ENCODE measurements around the gene ALG10B. TPM values are rescaled to one million over a fixed set of nuclear protein-coding genes. Genes with fewer than 3 reads are reported as not detected.
"Not testable (repeated sequence)": the region's sequence is repeated elsewhere in the genome, so short reads cannot be mapped to it uniquely, and the experiment has no call there.

The ALG10B gene
- total RNA-seq, 1 experiment from 2014 or later, result 1.5 TPM

GRCh38 chr12:38342444-38342843, 25.9 kb downstream of the ALG10B start:
- no peak for DNase-seq (ENCODE audit: low read depth in 1 of 2, low spot score in 2 of 2)
- H3K4me1 ChIP-seq (replicated peaks), result no peaks in the 10 kb centered on the region
- no peaks in the 10 kb centered on the region for H3K9me3 ChIP-seq (replicated peaks)
- H3K36me3 ChIP-seq, result no peaks in the 10 kb centered on the region
- no peaks in the 10 kb centered on the region for H3K27me3 ChIP-seq (replicated peaks)
- H3K27ac ChIP-seq, result no peak overlapping the region
- H3K4me3 ChIP-seq, result no peak overlapping the region

- DNase-seq (ENCODE audit: low read depth in 1 of 2, low spot score in 2 of 2); H3K36me3 ChIP-seq; H3K4me1 ChIP-seq (replicated peaks); H3K4me3 ChIP-seq; H3K9me3 ChIP-seq (replicated peaks); H3K27me3 ChIP-seq (replicated peaks); H3K27ac ChIP-seq: not testable (repeated sequence)
Measured at GRCh38 chr12:38343256-38343655, 26.7 kb downstream of the ALG10B start.

- not testable (repeated sequence) for H3K9me3 ChIP-seq (replicated peaks); DNase-seq (ENCODE audit: low read depth in 1 of 2, low spot score in 2 of 2); H3K4me1 ChIP-seq (replicated peaks); H3K27me3 ChIP-seq (replicated peaks); H3K4me3 ChIP-seq; H3K36me3 ChIP-seq; H3K27ac ChIP-seq
Measured at GRCh38 chr12:38343916-38344315, 27.3 kb downstream of the ALG10B start.

GRCh38 chr12:38350342-38351174, 34.0 kb downstream of the ALG10B start:
- Histone ChIP-seq H3K27me3 (replicated peaks) (no peaks in the 10 kb centered on the region), H3K9me3 (replicated peaks) (no peaks in the 10 kb centered on the region), H3K4me3 (no peak overlapping the region), H3K4me1 (replicated peaks) (no peaks in the 10 kb centered on the region), H3K27ac (no peak overlapping the region), H3K36me3 (no peaks in the 10 kb centered on the region)
- DNase-seq (ENCODE audit: low read depth in 1 of 2, low spot score in 2 of 2), result no peak

GRCh38 chr12:38351175-38351508, 34.6 kb downstream of the ALG10B start:
- H3K9me3 ChIP-seq (replicated peaks); H3K4me1 ChIP-seq (replicated peaks); H3K4me3 ChIP-seq; H3K27me3 ChIP-seq (replicated peaks); H3K27ac ChIP-seq; H3K36me3 ChIP-seq; DNase-seq (ENCODE audit: low read depth in 1 of 2, low spot score in 2 of 2): not testable (repeated sequence)

- no peak for DNase-seq (ENCODE audit: low read depth in 1 of 2, low spot score in 2 of 2)
- no peaks in the 10 kb centered on the region for H3K36me3 ChIP-seq
- H3K4me1 ChIP-seq (replicated peaks), result no peaks in the 10 kb centered on the region
- H3K27me3 ChIP-seq (replicated peaks), result no peaks in the 10 kb centered on the region
- no peak overlapping the region for H3K27ac ChIP-seq
- no peaks in the 10 kb centered on the region for H3K9me3 ChIP-seq (replicated peaks)
- H3K4me3 ChIP-seq, result no peak overlapping the region
Measured at GRCh38 chr12:38367506-38367905, 50.9 kb downstream of the ALG10B start.

- Histone ChIP-seq H3K4me3 (no peak overlapping the region), H3K27me3 (replicated peaks) (no peaks in the 10 kb centered on the region), H3K9me3 (replicated peaks) (no peaks in the 10 kb centered on the region), H3K4me1 (replicated peaks) (no peaks in the 10 kb centered on the region), H3K27ac (no peak overlapping the region), H3K36me3 (no peaks in the 10 kb centered on the region)
- DNase-seq (ENCODE audit: low read depth in 1 of 2, low spot score in 2 of 2), result no peak
Measured at GRCh38 chr12:38370311-38370710, 53.7 kb downstream of the ALG10B start.

GRCh38 chr12:38373784-38374183, 57.2 kb downstream of the ALG10B start:
- H3K27me3 ChIP-seq (replicated peaks), result no peaks in the 10 kb centered on the region
- no peaks in the 10 kb centered on the region for H3K4me1 ChIP-seq (replicated peaks)
- no peaks in the 10 kb centered on the region for H3K36me3 ChIP-seq
- no peaks in the 10 kb centered on the region for H3K9me3 ChIP-seq (replicated peaks)
- no peak overlapping the region for H3K4me3 ChIP-seq
- H3K27ac ChIP-seq, result no peak overlapping the region
- DNase-seq (ENCODE audit: low read depth in 1 of 2, low spot score in 2 of 2), result no peak

GRCh38 chr12:38374751-38375150, 58.2 kb downstream of the ALG10B start:
- H3K4me1 ChIP-seq (replicated peaks), result no peaks in the 10 kb centered on the region
- no peaks in the 10 kb centered on the region for H3K36me3 ChIP-seq
- no peak for DNase-seq (ENCODE audit: low read depth in 1 of 2, low spot score in 2 of 2)
- H3K9me3 ChIP-seq (replicated peaks), result no peaks in the 10 kb centered on the region
- H3K27me3 ChIP-seq (replicated peaks), result no peaks in the 10 kb centered on the region
- no peak overlapping the region for H3K27ac ChIP-seq
- no peak overlapping the region for H3K4me3 ChIP-seq

Data from SJSA1 (cell line).